Astrocyte of the spinal cord (primary cell): ENCODE results near the gene GNA12.

Experiments used
- DNase-seq: peaks from one replicate; pipeline ENCODE4 v3.0.0; 2011; ENCODE audit warnings: low read depth, low spot score
- H3K4me3 ChIP-seq: 2 replicates; pipeline ENCODE4 v1.5.1; 2011; ENCODE audit warnings: low read depth, mild to moderate bottlenecking, low read length, moderate library complexity
- in situ Hi-C: cut with HindIII; loops from 2 replicates; pipeline ENCODE4 v1.10.0; 2017; ENCODE audit warnings: low sequenced_read_pairs
- TF ChIP-seq, protein P1 (sequence below): IDR thresholded peaks from 2 replicates; pipeline ENCODE4 v1.5.1; 2012; ENCODE audit warnings: low read depth, mild to moderate bottlenecking, low read length, inconsistent platforms

The GNA12 gene

DNA sequence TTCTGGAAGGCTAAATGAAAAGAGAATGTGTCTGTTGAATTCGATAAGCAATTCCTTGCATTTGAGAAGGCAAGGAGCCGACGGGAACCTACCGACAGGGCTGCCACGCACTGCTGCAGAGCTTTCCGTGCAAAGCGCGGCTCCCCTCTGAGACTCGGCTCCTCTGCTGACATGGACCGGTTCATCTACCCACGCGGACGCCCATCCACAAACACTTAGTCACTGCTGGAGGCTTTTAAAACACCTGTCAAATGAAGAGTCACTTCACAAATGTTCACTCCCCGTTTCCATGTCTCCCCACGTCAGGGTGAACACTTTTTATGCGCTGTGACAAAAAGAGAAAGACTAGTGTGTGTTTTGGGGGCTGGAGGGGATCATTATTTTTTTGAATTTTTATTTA is 124.1 kb downstream of the GNA12 start:
- H3K4me3 ChIP-seq, result no peak overlapping the region
- in situ Hi-C loops, result no loop called here
- TF ChIP-seq, protein P1, sequence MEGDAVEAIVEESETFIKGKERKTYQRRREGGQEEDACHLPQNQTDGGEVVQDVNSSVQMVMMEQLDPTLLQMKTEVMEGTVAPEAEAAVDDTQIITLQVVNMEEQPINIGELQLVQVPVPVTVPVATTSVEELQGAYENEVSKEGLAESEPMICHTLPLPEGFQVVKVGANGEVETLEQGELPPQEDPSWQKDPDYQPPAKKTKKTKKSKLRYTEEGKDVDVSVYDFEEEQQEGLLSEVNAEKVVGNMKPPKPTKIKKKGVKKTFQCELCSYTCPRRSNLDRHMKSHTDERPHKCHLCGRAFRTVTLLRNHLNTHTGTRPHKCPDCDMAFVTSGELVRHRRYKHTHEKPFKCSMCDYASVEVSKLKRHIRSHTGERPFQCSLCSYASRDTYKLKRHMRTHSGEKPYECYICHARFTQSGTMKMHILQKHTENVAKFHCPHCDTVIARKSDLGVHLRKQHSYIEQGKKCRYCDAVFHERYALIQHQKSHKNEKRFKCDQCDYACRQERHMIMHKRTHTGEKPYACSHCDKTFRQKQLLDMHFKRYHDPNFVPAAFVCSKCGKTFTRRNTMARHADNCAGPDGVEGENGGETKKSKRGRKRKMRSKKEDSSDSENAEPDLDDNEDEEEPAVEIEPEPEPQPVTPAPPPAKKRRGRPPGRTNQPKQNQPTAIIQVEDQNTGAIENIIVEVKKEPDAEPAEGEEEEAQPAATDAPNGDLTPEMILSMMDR, result no peak
- DNase-seq, result no peak

DNA sequence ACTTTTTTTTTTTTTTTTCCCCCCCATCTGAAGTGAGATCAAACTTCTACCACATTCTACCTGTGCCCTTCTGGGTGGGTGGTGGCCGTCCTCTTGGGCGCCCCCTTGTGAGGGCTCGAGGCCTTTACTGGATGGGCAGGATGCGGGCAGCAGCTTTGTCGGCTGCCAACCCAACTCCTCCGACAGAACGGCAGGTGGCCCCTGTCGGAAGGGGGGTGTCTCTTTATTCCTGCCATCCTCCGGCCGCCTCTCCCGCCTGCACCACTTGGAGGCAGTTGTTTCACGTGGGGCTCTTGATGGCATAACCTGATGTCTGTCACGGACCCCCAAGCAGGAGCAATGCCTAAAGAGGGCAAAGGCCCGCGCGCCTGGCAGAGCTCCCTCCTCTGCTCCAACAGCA is 125.1 kb downstream of the GNA12 start:
- TF ChIP-seq, protein P1, result peak; percentile 64
- in situ Hi-C loops, result no loop called here
- H3K4me3 ChIP-seq, result no peak overlapping the region
- DNase-seq, result no peak

DNA sequence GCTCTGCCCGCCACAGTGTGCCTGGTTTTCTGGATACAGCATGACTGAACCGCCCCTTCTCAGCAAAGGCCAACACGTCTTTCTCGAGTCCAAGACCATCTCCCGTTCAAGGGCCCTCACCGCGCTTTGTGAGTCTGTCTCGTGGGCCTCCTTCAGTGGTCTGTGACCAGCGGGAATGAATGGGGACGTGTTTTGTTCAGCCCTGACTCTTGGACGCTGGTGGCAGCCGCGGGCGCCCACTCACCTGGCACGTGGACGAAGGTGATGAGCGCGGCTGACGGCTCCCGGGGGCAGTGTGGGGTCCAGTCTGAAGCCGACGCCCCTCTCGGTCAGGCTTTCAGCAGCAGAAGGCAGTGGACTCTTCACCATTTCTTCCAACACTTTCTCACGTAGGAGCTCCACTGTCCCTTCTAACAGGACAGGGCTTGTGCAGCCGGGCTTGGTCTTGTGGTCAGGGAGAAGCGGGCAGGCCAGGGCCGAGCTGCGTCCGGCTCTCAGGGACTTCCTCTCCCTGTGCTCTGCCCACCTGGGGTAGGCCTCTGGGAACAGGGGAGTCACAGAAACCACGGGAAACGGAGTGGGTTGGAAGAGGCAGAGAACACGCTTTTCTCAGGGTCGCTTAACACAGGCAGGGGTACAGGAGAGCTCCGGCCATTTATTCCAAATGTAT is 125.7 kb downstream of the GNA12 start:
- TF ChIP-seq, protein P1, result no peak
- no peak overlapping the region for H3K4me3 ChIP-seq
- no peak for DNase-seq
- in situ Hi-C loops, result no loop called here

DNA sequence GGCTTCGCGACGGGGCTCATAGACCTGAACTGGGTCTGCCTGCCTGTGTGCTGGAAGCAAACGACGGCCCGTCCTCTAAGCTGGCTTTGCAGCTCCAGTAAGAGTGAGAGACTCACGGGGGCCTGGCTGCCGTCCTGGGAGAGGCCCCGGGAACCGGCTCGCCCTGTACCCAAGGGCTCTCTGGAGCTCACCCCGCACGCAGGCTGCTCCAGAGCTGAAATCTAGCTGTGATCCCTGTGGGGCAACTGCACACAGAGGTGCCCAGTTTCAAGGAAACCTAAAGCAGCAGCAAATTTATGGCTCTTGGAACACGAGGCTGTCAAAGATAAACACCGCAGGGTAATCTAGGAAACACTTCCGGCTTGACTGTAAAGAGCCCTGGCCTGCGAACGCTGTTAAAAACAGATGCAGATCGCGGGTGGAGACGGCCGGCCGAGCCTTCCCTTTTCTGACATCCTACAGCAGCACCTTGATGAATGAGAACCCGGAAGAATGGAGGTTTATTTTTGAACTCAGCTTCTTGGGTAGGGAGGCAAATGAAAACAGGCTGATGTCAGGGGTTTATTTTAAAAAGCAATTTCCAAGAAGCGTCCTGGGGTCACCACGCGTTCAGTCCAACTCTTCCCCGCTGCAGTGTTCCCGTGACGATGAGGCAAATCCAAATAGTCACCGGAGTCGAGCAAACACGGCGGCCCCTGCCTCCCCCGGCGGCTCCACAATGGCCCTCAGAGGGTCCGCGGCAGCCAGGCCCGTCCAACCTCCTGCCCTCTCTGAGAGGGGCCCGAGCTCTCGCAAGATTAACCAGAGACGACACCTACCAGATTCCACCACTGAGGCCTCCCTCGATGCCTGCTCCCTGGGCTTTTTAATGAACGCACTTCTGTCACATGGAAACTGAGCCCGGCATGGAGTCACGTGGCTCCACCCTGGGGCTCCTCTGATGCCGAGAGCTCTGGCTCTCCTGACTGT is 126.5 kb downstream of the GNA12 start:
- in situ Hi-C loops, result no loop called here
- no peak overlapping the region for H3K4me3 ChIP-seq
- TF ChIP-seq, protein P1, result no peak
- peak; percentile 55 for DNase-seq

DNA sequence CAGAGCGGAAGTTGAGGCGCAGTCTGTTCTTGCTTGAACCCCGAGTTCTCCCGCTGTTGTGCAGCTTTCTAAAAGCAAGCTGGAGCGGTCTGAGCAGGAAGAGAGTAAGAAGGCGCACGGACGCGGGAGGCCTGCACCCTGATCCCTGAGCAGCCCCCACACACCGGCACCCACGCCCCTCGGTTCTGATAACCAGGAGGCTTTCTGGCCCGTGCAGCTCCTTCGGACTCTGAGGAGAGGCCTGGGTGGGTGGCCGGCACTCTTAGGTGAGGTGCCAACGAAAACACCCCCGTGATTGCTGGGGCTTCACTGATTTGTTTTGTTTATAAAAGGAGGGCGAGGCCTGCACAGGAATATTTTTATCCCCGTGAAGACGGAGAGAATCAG is 127.2 kb downstream of the GNA12 start:
- TF ChIP-seq, protein P1, result no peak
- no peak for DNase-seq
- in situ Hi-C loops, result no loop called here
- H3K4me3 ChIP-seq, result no peak overlapping the region

DNA sequence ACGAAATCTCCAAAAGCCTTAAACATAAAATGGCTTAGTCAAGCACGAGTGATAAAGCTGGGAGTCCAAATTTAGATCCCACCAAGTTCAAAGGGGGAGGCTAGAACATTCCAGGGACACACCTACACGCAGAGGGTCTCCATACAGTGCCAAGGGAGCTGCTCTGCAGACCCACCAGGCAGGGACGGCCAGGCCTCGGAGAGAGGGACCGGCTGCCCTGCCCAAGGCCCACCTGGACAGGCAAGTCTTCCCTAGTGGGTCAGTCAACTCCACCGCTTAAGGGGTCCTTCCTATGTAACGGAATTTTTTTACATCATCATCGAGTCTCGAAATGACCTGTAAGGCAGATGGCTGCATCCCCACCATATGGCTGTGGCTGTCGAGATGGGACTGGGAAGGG is 127.6 kb downstream of the GNA12 start:
- in situ Hi-C loops, result no loop called here
- TF ChIP-seq, protein P1, result no peak
- H3K4me3 ChIP-seq, result no peak overlapping the region
- DNase-seq, result no peak
